ENCODE measurements around the gene TASOR. TPM values are rescaled to one million over a fixed set of nuclear protein-coding genes. Genes with fewer than 3 reads are reported as not detected.
A peak's percentile ranks its signal among the peaks of the same experiment; 100 is the strongest.
"Not testable (repeated sequence)": the region's sequence is repeated elsewhere in the genome, so short reads cannot be mapped to it uniquely, and the experiment has no call there.

TASOR gene
- total and polyA plus RNA-seq, 8 donors, result 12.7 to 32.1 (median 17.6) TPM

DNA sequence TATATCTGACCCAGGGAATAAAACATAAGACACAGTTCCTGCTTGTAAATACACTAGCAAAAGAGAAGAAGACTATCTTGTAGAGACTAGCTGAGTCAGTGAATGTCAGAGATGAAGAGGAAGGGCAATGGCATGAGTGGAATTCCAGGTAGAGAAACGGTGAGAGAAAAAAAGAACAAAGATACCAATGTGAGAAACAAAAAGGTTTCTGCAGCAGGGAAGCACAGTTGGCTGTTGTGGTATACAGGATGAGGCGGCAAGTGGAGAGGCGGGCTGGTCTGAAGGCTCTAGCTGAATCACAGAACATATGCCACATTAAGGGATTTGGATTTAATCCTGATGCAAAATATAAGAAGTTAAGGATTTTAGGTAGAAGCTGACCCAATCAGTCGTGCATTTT lies 17.1 kb upstream of the TASOR start:
- H3K27ac ChIP-seq, result no peak overlapping the region
- no peak for FAIRE-seq
- ATAC-seq, result no peak
- TF ChIP-seq, protein P1, sequence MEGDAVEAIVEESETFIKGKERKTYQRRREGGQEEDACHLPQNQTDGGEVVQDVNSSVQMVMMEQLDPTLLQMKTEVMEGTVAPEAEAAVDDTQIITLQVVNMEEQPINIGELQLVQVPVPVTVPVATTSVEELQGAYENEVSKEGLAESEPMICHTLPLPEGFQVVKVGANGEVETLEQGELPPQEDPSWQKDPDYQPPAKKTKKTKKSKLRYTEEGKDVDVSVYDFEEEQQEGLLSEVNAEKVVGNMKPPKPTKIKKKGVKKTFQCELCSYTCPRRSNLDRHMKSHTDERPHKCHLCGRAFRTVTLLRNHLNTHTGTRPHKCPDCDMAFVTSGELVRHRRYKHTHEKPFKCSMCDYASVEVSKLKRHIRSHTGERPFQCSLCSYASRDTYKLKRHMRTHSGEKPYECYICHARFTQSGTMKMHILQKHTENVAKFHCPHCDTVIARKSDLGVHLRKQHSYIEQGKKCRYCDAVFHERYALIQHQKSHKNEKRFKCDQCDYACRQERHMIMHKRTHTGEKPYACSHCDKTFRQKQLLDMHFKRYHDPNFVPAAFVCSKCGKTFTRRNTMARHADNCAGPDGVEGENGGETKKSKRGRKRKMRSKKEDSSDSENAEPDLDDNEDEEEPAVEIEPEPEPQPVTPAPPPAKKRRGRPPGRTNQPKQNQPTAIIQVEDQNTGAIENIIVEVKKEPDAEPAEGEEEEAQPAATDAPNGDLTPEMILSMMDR (IDR thresholded peaks at IDR 0.05), result no peak
- H3K9me3 ChIP-seq, result no peaks in the 10 kb centered on the region
- no peaks in the 10 kb centered on the region for H3K27me3 ChIP-seq
- no peak overlapping the region for H3K4me3 ChIP-seq
- H3K36me3 ChIP-seq, result no peaks in the 10 kb centered on the region
- no peak for DNase-seq
- intact Hi-C loops (cut with DNase I), result loop anchor here (2.0 to 10.0 kb wide), 5 partner anchors 105 to 295 kb away; partner anchors contain the start of gene ARHGEF3 (in 1 of the 3)
- 59 to 61% methylated on average over 4 of the region's 4 CpGs for WGBS, 2 donors
- peaks cover 0 to 6% (median 0%) of the 10 kb centered on the region in 3 donors for H3K4me1 ChIP-seq

DNA sequence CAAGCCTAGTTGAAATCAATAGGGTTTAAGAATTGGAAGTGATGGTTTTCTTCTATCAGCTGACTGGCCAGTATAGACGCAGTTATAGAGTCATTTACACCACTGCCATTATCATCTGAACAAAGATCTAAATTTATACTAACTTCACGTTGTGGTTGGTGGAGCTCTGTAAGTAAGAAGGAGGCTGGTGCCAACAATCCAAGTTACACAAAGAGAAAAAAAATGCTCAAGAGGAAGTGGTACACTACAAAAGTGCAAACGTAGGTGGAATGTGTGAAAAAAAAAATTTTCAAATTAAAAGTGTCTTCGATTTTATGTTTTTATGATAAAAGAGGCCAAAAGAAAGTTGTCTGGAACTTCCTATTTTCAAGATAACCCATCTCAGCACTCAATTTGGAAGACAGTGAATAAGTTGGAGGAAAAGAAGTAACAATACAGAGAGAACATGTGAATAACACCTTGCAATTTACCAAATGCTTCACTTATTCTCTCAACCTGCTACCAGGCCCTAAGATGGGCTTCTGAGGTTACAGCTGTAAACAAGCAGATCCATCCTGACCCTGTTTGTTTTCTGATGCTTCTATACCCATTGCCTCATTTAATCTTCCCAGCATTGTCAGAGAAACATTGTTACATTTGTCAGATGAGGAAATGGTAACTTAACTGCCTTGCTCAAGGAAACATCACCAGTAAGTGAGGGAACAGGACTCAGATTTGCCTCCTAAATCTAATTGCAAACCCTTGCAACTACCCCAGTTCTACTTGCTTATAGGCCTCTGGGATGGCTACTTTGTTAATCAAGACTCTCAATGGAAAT lies 12.0 kb upstream of the TASOR start:
- Histone ChIP-seq H3K27me3 (no peaks in the 10 kb centered on the region), H3K27ac (no peak overlapping the region), H3K4me3 (no peak overlapping the region), H3K4me1 (no peaks in the 10 kb centered on the region), H3K9me3 (no peaks in the 10 kb centered on the region), H3K36me3 (no peaks in the 10 kb centered on the region)
- FAIRE-seq, result no peak
- WGBS, 2 donors, result 53 to 55% methylated on average over 4 of the region's 4 CpGs
- ATAC-seq, result peak in 2 of 4 donors; percentile 35 to 58
- TF ChIP-seq, protein P1 (IDR thresholded peaks at IDR 0.05), result no peak
- no peak for DNase-seq
- intact Hi-C loops (cut with DNase I), result no loop called here

DNA sequence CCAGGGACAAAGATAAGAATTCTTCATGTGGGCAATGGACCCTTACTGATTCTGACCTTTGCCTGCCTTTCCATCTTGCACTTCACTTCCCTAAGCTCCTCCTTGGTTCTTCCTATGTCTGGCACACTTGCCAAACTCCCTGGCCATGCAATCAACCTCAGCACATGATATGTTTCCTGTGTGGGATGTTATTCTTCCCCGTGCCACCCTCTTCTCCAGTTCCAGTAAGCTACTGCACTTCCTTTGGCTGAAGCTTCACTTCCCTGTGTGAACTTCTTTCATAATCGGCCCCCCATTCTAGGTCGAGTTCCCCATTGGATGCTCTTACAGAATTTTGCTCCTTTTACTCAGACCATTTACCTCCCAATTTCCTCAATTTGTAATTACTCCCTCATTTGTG lies 10.7 kb upstream of the TASOR start:
- intact Hi-C loops (cut with DNase I), result no loop called here
- no peak for DNase-seq
- no peak for FAIRE-seq

DNA sequence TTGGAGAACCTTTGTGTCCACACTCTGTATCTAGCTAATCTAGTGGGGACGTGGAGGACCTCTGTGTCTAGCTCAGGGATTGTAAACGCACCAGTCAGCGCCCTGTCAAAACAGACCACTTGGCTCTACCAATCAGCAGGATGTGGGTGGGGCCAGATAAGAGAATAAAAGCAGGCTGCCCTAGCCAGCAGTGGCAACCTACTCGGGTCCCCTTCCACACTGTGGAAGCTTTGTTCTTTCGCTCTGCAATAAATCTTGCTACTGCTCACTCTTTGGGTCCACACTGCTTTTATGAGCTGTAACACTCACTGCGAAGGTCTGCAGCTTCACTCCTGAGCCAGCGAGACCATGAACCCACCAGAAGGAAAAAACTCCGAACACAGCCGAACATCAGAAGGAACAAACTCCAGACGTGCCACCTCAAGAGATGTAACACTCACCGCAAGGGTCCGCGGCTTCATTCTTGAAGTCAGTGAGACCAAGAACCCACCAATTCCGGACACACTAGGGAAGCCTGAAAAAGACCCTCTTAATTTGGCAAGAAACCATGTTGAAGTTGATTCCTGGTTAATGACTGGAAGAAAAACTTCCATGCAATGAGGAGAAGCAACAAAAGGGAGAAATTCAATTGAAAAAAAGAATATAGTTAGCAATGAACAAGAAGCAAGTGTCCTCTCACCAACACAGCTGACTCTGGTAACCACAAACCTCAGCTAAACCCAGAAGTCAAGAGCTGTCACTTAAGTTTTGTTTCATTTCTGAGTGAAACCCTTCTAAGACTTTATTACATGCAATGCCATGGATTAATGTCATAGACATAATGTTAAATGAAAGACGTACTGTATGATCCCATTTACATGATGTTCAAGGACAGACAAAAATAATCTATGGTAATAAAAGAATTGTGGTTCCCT lies 9.7 kb upstream of the TASOR start:
- FAIRE-seq; DNase-seq; H3K4me1 ChIP-seq; H3K36me3 ChIP-seq; H3K9me3 ChIP-seq; H3K27me3 ChIP-seq; H3K27ac ChIP-seq; H3K4me3 ChIP-seq; intact Hi-C loops (cut with DNase I): not testable (repeated sequence)
- 75 to 82% methylated on average over 15 of the region's 15 CpGs for WGBS, 2 donors
- ATAC-seq, result peak in 1 of 4 donors; percentile 32

More for the DNA sequence above, 10.7 kb upstream of the TASOR start:
- no peak overlapping the region for H3K27ac ChIP-seq
- no peak overlapping the region for H3K4me3 ChIP-seq
- peak in 2 of 4 donors; percentile 68 to 76 for ATAC-seq
- no peaks in the 10 kb centered on the region for H3K36me3 ChIP-seq
- no peaks in the 10 kb centered on the region for H3K27me3 ChIP-seq
- TF ChIP-seq, protein P1 (IDR thresholded peaks at IDR 0.05), result no peak
- H3K4me1 ChIP-seq, result no peaks in the 10 kb centered on the region
- WGBS, 2 donors, result 49 to 72% methylated on average over 3 of the region's 3 CpGs
- H3K9me3 ChIP-seq, result no peaks in the 10 kb centered on the region

DNA sequence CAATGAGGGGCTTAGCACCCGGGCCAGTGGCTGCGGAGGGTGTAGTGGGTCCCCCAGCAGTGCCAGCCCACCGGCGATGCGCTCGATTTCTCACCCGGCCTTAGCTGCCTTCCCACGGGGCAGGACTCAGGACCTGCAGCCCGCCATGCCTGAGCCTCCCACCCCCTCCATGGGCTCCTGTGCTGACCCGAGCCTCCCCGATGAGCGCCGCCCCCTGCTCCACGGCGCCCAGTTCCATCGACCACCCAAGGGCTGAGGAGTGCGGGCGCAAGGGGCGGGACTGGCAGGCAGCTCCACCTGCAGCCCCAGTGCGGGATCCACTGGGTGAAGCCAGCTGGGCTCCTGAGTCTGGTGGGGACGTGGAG lies 8.9 kb upstream of the TASOR start:
- H3K9me3 ChIP-seq; H3K4me3 ChIP-seq; H3K36me3 ChIP-seq; FAIRE-seq; H3K4me1 ChIP-seq; ATAC-seq; H3K27ac ChIP-seq; DNase-seq; H3K27me3 ChIP-seq; intact Hi-C loops (cut with DNase I): not testable (repeated sequence)
- whole genome bisulfite sequencing, 2 donors, result 93 to 97% methylated on average over 19 to 20 of the region's 21 CpGs
